Stomach smooth muscle (tissue), 2 donors: ENCODE results near the gene LIMA1.
A peak's percentile ranks its signal among the peaks of the same experiment; 100 is the strongest.

Experiments used
- H3K27ac ChIP-seq: one replicate; pipeline ENCODE4 v1.7.0; 2013; ENCODE audit warnings: mild to moderate bottlenecking, low read length, inconsistent platforms
- H3K27me3 ChIP-seq, 2 donors: one replicate each; pipeline ENCODE4 v1.7.0; 2013; ENCODE audit warnings: low read length in 2 of 2; ENCODE audit not compliant: insufficient read depth in 2 of 2, control insufficient read depth in 1 of 2
- H3K36me3 ChIP-seq, 2 donors: one replicate each; pipeline ENCODE4 v1.7.0; 2013; ENCODE audit warnings: low read length in 2 of 2; ENCODE audit not compliant: control insufficient read depth in 2 of 2, insufficient read depth in 2 of 2
- H3K4me1 ChIP-seq: one replicate; pipeline ENCODE4 v1.7.0; 2013; ENCODE audit warnings: low read length; ENCODE audit not compliant: control insufficient read depth, insufficient read depth
- H3K4me3 ChIP-seq, 2 donors: one replicate each; pipeline ENCODE4 v1.7.0; 2013; ENCODE audit warnings: low read length in 2 of 2
- H3K9ac ChIP-seq, 2 donors: one replicate each; pipeline ENCODE4 v1.7.0; 2013; ENCODE audit warnings: low read length in 2 of 2, mild to moderate bottlenecking in 1 of 2
- H3K9me3 ChIP-seq, 2 donors: one replicate each; pipeline ENCODE4 v1.7.0; 2013; ENCODE audit warnings: low read length in 2 of 2; ENCODE audit not compliant: control insufficient read depth in 2 of 2
- donor health status: healthy.
- donor health status: Pancreatic carcinoma.

LIMA1 gene

DNA sequence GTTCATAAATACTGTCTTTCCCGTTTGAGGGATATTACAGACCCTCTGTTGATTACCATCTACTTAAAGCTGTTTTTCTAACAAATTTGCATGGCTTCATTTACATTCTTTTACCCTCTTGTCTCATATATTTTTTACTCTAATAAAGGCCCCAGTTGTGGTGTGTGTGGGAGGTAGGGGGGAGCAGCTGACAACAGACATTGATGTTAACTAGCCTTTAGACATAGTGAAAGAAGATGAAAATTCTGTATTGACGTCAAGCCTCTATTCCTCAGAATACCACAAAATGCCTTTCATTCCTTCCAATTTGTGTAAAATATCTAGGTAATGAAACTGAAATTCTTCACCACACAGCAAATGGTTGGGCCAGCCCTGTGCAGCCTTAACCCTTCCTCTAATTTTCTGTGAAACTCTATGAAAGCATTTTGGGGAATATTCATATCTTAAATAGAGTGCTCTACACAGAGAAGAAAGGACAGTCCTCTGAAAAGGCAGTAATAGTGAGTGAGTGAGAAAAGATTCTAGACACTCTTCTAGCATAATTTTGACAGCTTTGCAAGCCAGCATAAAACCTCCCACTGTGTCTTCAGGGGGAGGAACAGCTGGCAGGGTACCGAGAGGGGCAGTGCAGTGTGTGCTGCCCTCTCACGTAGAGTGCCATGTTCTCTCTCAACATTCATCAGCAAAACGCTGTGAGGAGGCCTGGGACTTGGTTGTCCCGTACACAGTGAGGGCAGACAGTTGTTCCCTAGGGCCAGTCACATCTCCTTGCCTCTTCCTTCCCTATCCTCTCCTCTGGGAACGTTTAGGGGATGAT lies 96.0 kb downstream of the LIMA1 start:
- H3K9me3 ChIP-seq = no peaks in the 10 kb centered on the region
- peaks cover under 1 to 11% of the 10 kb centered on the region in 2 donors for H3K36me3 ChIP-seq
- H3K9ac ChIP-seq = peak overlapping the region in 1 of 2 donors; percentile 42
- H3K27me3 ChIP-seq = no peaks in the 10 kb centered on the region
- peak overlapping the region in 1 of 2 donors; percentile 29 for H3K4me3 ChIP-seq
- peaks cover 19% of the 10 kb centered on the region for H3K4me1 ChIP-seq
- H3K27ac ChIP-seq = peak overlapping the region; percentile 11

GRCh38 chr12:50186681-50187080 lies 96.6 kb downstream of the LIMA1 start:
- H3K4me3 ChIP-seq = no peak overlapping the region
- H3K9me3 ChIP-seq = no peaks in the 10 kb centered on the region
- H3K36me3 ChIP-seq = peaks cover 1 to 10% of the 10 kb centered on the region in 2 donors
- H3K4me1 ChIP-seq = peaks cover 19% of the 10 kb centered on the region
- H3K27me3 ChIP-seq = no peaks in the 10 kb centered on the region
- no peak overlapping the region for H3K9ac ChIP-seq
- no peak overlapping the region for H3K27ac ChIP-seq

GRCh38 chr12:50185970-50186663 lies 97.2 kb downstream of the LIMA1 start:
- Histone ChIP-seq H3K4me1 (peaks cover 19% of the 10 kb centered on the region), H3K36me3 (peaks cover 7 to 13% of the 10 kb centered on the region in 2 donors), H3K9ac (no peak overlapping the region), H3K4me3 (no peak overlapping the region), H3K9me3 (no peaks in the 10 kb centered on the region), H3K27ac (peak overlapping the region; percentile 11), H3K27me3 (no peaks in the 10 kb centered on the region)

- no peak overlapping the region for H3K27ac ChIP-seq
- H3K36me3 ChIP-seq = peaks cover 10 to 14% of the 10 kb centered on the region in 2 donors
These were observed 97.9 kb downstream of the LIMA1 start for GRCh38 chr12:50185301-50185895.

GRCh38 chr12:50184261-50184660 lies 99.1 kb downstream of the LIMA1 start:
- H3K9me3 ChIP-seq = no peaks in the 10 kb centered on the region
- H3K4me1 ChIP-seq = peaks cover 19% of the 10 kb centered on the region
- H3K9ac ChIP-seq = no peak overlapping the region
- no peak overlapping the region for H3K27ac ChIP-seq
- peaks cover 13 to 15% of the 10 kb centered on the region in 2 donors for H3K36me3 ChIP-seq
- no peaks in the 10 kb centered on the region for H3K27me3 ChIP-seq
- H3K4me3 ChIP-seq = no peak overlapping the region

More at GRCh38 chr12:50185301-50185895, 97.9 kb downstream of the LIMA1 start:
- Histone ChIP-seq H3K4me3 (no peak overlapping the region), H3K9ac (no peak overlapping the region), H3K27me3 (no peaks in the 10 kb centered on the region), H3K4me1 (peaks cover 19% of the 10 kb centered on the region), H3K9me3 (no peaks in the 10 kb centered on the region)

DNA sequence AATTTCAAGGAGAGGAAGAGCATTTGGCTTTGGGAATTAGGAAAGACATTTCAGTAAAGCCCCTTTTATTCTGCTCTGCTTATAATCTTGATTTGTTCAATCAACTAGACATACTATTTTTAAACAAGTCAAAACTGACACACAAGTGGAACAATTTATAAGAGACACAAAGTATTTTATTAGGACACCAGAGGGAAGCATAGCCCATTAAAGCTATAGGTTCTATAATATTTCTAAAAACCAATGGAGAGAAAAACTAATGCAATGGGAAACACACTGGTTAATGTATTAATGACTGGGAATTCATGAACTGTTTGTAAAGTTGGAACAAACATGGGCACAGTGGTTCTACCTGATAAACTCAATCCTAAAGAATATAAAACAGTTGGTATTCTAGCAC lies 100.9 kb downstream of the LIMA1 start:
- no peaks in the 10 kb centered on the region for H3K27me3 ChIP-seq
- H3K36me3 ChIP-seq = peaks cover 13 to 14% of the 10 kb centered on the region in 2 donors
- H3K4me1 ChIP-seq = peaks cover 8% of the 10 kb centered on the region
- no peak overlapping the region for H3K4me3 ChIP-seq
- H3K9ac ChIP-seq = no peak overlapping the region
- no peaks in the 10 kb centered on the region for H3K9me3 ChIP-seq
- H3K27ac ChIP-seq = no peak overlapping the region

DNA sequence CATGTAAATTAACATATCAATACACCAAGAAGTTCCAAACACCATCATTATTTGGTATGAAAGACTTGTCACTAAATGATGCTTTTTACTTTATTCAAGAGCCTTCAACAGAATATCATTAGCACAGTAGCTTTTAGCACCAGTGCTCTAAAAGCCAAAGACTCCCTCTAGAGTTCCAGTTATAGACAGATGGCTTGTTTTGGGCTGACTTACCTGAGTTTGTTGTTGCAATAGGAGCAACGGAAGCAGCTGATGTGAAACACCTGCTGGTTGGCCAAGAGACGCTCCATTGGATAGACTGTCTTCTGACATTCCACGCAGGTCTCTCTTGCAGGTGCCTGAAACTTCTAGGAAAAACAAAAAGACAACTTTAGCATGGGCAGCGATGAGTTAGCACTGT lies 101.6 kb downstream of the LIMA1 start:
- Histone ChIP-seq H3K27ac (no peak overlapping the region), H3K4me3 (no peak overlapping the region), H3K27me3 (no peaks in the 10 kb centered on the region), H3K9ac (no peak overlapping the region), H3K36me3 (peaks cover 13 to 21% of the 10 kb centered on the region in 2 donors), H3K4me1 (peaks cover 6% of the 10 kb centered on the region), H3K9me3 (no peaks in the 10 kb centered on the region)

GRCh38 chr12:50175716-50176026 lies 107.6 kb downstream of the LIMA1 start:
- H3K27me3 ChIP-seq = no peaks in the 10 kb centered on the region
- no peaks in the 10 kb centered on the region for H3K9me3 ChIP-seq
- H3K36me3 ChIP-seq = peaks cover 4 to 16% of the 10 kb centered on the region in 2 donors
- H3K9ac ChIP-seq = no peak overlapping the region
- H3K27ac ChIP-seq = no peak overlapping the region
- no peak overlapping the region for H3K4me3 ChIP-seq
- H3K4me1 ChIP-seq = no peaks in the 10 kb centered on the region

DNA sequence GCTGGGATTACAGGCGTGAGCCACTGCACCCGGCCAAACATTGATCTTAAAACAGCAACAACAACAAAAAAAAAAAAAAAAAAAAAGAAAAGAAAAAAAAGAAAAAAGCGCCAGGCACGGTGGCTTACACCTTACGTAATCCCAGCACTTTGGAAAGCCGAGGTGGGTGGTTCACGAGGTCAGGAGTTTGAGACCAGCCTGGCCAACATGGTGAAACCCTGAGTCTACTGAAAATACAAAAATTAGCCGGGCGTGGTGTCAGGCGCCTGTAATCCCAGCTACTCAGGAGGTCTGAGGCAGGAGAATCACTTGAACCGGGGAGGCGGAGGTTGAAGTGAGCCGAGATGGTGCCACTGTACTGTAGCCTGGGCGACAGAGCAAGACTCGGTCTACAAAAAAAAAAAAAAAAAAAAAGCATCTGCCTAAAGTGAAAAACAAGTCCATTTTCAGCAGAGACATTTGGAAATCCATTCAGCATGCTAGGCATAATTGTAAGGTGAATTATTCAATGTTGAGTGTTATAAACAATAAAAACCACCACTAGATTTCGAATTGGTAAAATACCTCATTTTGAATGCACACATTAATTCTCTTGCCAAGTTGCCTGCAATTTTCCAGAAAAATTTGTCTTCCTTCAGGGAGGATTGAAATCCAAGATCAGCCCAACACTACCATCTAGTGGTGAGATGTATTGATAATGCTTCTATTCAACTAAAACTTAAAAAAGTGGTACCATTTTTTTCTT lies 108.2 kb downstream of the LIMA1 start:
- Histone ChIP-seq H3K4me3 (no peak overlapping the region), H3K9ac (no peak overlapping the region), H3K4me1 (no peaks in the 10 kb centered on the region), H3K36me3 (peaks cover under 1 to 13% of the 10 kb centered on the region in 2 donors), H3K27me3 (no peaks in the 10 kb centered on the region), H3K27ac (no peak overlapping the region), H3K9me3 (no peaks in the 10 kb centered on the region)

GRCh38 chr12:50167049-50167828 lies 116.1 kb downstream of the LIMA1 start, which contains the start of gene CERS5:
Gene CERS5 (minus strand): TSS chr12:50167369. CDS start chr12:50167297, 72 bp downstream.
- Histone ChIP-seq H3K27me3 (no peaks in the 10 kb centered on the region), H3K9me3 (no peaks in the 10 kb centered on the region), H3K27ac (peak within 1 kb of the TSS; percentile 88), H3K4me1 (peaks cover 11% of the 10 kb centered on the region), H3K4me3 (peak within 1 kb of the TSS; percentile 85 to 88), H3K9ac (peak within 1 kb of the TSS; percentile 90 to 95), H3K36me3 (no peaks in the 10 kb centered on the region)
